GM12878 (cell line): ENCODE data around the gene ALCAM. TPM values are rescaled to one million over a fixed set of nuclear protein-coding genes. Genes with fewer than 3 reads are reported as not detected.

Experiments
- ATAC-seq: fragments of 200-7000 bp; cut with Tn5 transposase; 3 replicates; pipeline ENCODE4 v1.9.1; 2020; ENCODE audit warnings: mild to moderate bottlenecking, moderate library complexity
- BruUV-seq: library from RNA; stranded (reverse); fragments of 400-500 nt; replicated peaks from 2 replicates; lab custom pipeline; 2021; lab: Mats Ljungman, UMichigan
- CTCF ChIA-PET: fragments of 300-600 bp; sonication (Branson Sonifier 250); formaldehyde crosslinking; extraction: SDS; loops from one replicate; lab custom pipeline; 2021; ENCODE audit warnings: inconsistent platforms; lab: Yijun Ruan, JAX
- POLR2A ChIA-PET: fragments of 350-600 bp; formaldehyde crosslinking; extraction: SDS; loops from one replicate; lab custom pipeline; 2021; ENCODE audit warnings: inconsistent platforms; lab: Charles Lee
- RAD21 ChIA-PET: fragments of 300-600 bp; sonication (Branson Sonifier 250); formaldehyde crosslinking; loops from one replicate; lab custom pipeline; 2023; ENCODE audit warnings: antibody characterized with exemption; ENCODE audit not compliant: unreplicated experiment; lab: Charles Lee
- SMC1A ChIA-PET: fragments of 300-600 bp; sonication (Branson Sonifier 250); formaldehyde crosslinking; loops from one replicate; lab custom pipeline; 2023; ENCODE audit not compliant: unreplicated experiment, uncharacterized antibody; lab: Charles Lee
- DNase-seq: peaks from one replicate; pipeline ENCODE4 v3.0.0-alpha.2; 2011; ENCODE audit warnings: low read depth, low spot score
- FAIRE-seq: peaks from 3 replicates; lab custom pipeline; 2011; peaks lifted over from hg19 to GRCh38; lab: Jason Lieb, UNC
- H2AFZ ChIP-seq: 2 replicates; pipeline ENCODE4 v1.6.0; 2011; ENCODE audit warnings: low read depth, low read length, control low read depth; ENCODE audit not compliant: control insufficient read depth
- H3K27ac ChIP-seq: 2 replicates; pipeline ENCODE4 v1.5.1; 2011; ENCODE audit warnings: control low read depth; ENCODE audit not compliant: control insufficient read depth, insufficient read depth
- H3K27me3 ChIP-seq, 2 experiments: replicated peaks in 1 of 2; 2 replicates each; pipeline versions ENCODE4 v1.6.0 to v1.6.1; 2011; ENCODE audit warnings: low read length in 1 of 2; ENCODE audit not compliant: control insufficient read depth in 2 of 2, insufficient read depth in 2 of 2
- H3K36me3 ChIP-seq, 2 experiments: 2 replicates each; pipeline ENCODE4 v1.5.1; 2011; ENCODE audit warnings: low read length in 1 of 2; ENCODE audit not compliant: control insufficient read depth in 2 of 2, insufficient read depth in 2 of 2
- H3K4me1 ChIP-seq: 2 replicates; pipeline ENCODE4 v1.6.1; 2011; ENCODE audit warnings: mild to moderate bottlenecking, low read length, moderate library complexity, mixed read lengths; ENCODE audit not compliant: control insufficient read depth, insufficient read depth
- H3K4me2 ChIP-seq: 2 replicates; pipeline ENCODE4 v1.6.0; 2011; ENCODE audit warnings: control low read depth; ENCODE audit not compliant: control insufficient read depth, insufficient read depth
- H3K4me3 ChIP-seq: fragments of 200-600 bp; sonication (generic); 2 replicates; pipeline ENCODE4 v1.5.1; 2016
- H3K79me2 ChIP-seq: 2 replicates; pipeline ENCODE4 v1.6.0; 2011; ENCODE audit warnings: low read length; ENCODE audit not compliant: control insufficient read depth, insufficient read depth
- H3K9ac ChIP-seq: 2 replicates; pipeline ENCODE4 v1.8.0; 2011; ENCODE audit warnings: low read length, control low read depth, mixed read lengths; ENCODE audit not compliant: control insufficient read depth, insufficient read depth
- H3K9me3 ChIP-seq: replicated peaks from 3 replicates; pipeline ENCODE4 v1.5.1; 2011; ENCODE audit warnings: mild to moderate bottlenecking, low read length; ENCODE audit not compliant: control insufficient read depth, insufficient read depth
- H4K20me1 ChIP-seq: 2 replicates; pipeline ENCODE4 v1.6.0; 2011; ENCODE audit not compliant: control insufficient read depth, insufficient read depth
- BRCA1 ChIP-seq: IDR thresholded peaks from 2 replicates; pipeline ENCODE4 v1.6.1; 2011; ENCODE audit warnings: low read depth, low read length, improper control_type of control experiment
- EGR1 ChIP-seq, 2 experiments: IDR thresholded peaks; 1 replicate in 1 of 2; 2 replicates in 1 of 2; pipeline ENCODE4 v1.6.1; 2011 to 2012; ENCODE audit warnings: low read depth in 2 of 2, low read length in 2 of 2, borderline replicate concordance in 1 of 2, mild to moderate bottlenecking in 1 of 2, moderate library complexity in 1 of 2
- FOXK2 ChIP-seq: fragments of 450-650 bp; IDR thresholded peaks from 2 replicates; pipeline ENCODE4 v1.6.1; 2017; ENCODE audit warnings: mild to moderate bottlenecking, moderate library complexity
- IKZF2 ChIP-seq, 2 experiments: fragments of 450-650 bp; IDR thresholded peaks; 2 replicates each; pipeline ENCODE4 v1.6.1; 2017; ENCODE audit warnings: mild to moderate bottlenecking in 2 of 2, moderate library complexity in 2 of 2
- NFIC ChIP-seq: IDR thresholded peaks from 2 replicates; pipeline ENCODE4 v1.6.1; 2012; ENCODE audit warnings: low read depth, mild to moderate bottlenecking, inconsistent platforms, low read length, moderate library complexity
- PML ChIP-seq: IDR thresholded peaks from 2 replicates; pipeline ENCODE4 v1.6.1; 2012; ENCODE audit warnings: low read length, inconsistent platforms
- POLR2AphosphoS5 ChIP-seq: IDR thresholded peaks from 2 replicates; pipeline ENCODE4 v1.6.1; 2011; ENCODE audit warnings: mild to moderate bottlenecking, low read length, inconsistent platforms
- RELA ChIP-seq: fragments of 450-650 bp; IDR thresholded peaks from 2 replicates; pipeline ENCODE4 v1.8.0; 2014; ENCODE audit warnings: borderline replicate concordance; ENCODE audit not compliant: partially characterized antibody
- SIN3A ChIP-seq: IDR thresholded peaks from 2 replicates; pipeline ENCODE4 v1.6.1; 2012; ENCODE audit warnings: low read depth, low read length, improper control_type of control experiment
- TCF3 ChIP-seq: IDR thresholded peaks from 2 replicates; pipeline ENCODE4 v1.6.1; 2012; ENCODE audit warnings: low read depth, mild to moderate bottlenecking, low read length, borderline replicate concordance; ENCODE audit not compliant: insufficient read depth
- YY1 ChIP-seq: IDR thresholded peaks from 2 replicates; pipeline ENCODE4 v1.6.1; 2011; ENCODE audit warnings: low read depth, mild to moderate bottlenecking, low read length
- ZNF217 ChIP-seq: fragments of 450-650 bp; IDR thresholded peaks from 2 replicates; pipeline ENCODE4 v1.6.1; 2017; ENCODE audit warnings: antibody characterized with exemption, mild to moderate bottlenecking
- ZZZ3 ChIP-seq: IDR thresholded peaks from 2 replicates; pipeline ENCODE4 v1.6.1; 2011; ENCODE audit warnings: low read depth; ENCODE audit not compliant: control insufficient read depth, insufficient read length
- WGBS: methylation state at CpG from one replicate; pipeline ENCODE4 v1.1.6; 2016; ENCODE audit warnings: low lambda C conversion rate; ENCODE audit not compliant: insufficient replicate concordance, insufficient coverage; ENCODE audit errors: missing lambda C conversion rate; 5-methylcytosine and 5-hydroxymethylcytosine counted together
- in situ Hi-C: fragments of 300-500 bp; cut with MboI; formaldehyde crosslinking; loops from 9 replicates; pipeline ENCODE4 v1.14.3; 2018; ENCODE audit warnings: mixed read lengths
- intact Hi-C: fragments of 100-400 bp; cut with micrococcal nuclease; formaldehyde crosslinking; loops from one replicate; pipeline ENCODE4 v1.14.2; 2022; ENCODE audit not compliant: unreplicated experiment
- polyA plus RNA-seq, 11 experiments: library from polyadenylated mRNA; depleted of rRNA in 4 of 11; unstranded in 6 of 11; stranded (reverse) in 5 of 11; fragments of >200 nt; fragmentation: Nextera tagmentation in 4 of 11; fragmentation: Illumina TruSeq in 1 of 11; extraction: Ambion mirVana in 4 of 11; extraction: Trizol in 1 of 11; gene quantifications; 1 replicate in 1 of 11; 2 replicates in 10 of 11; pipeline versions ENCODE4 v1.2.1 to v1.2.3, GENCODE V29; 2011 to 2016; ENCODE audit warnings: inconsistent platforms in 2 of 11, missing spikeins in 2 of 11, low read depth in 1 of 11
- total RNA-seq, 4 experiments: library from RNA; depleted of rRNA in 3 of 4; stranded (reverse); fragments of >200 nt in 3 of 4; fragmentation: Illumina TruSeq in 1 of 4; extraction: Trizol in 1 of 4; gene quantifications; 2 replicates each; pipeline versions ENCODE4 v1.2.1 to v1.2.3, GENCODE V29; 2013 to 2021
- TF ChIP-seq, protein P1 (sequence below): fragments of 450-650 bp; IDR thresholded peaks from 2 replicates; pipeline ENCODE4 v1.6.1; 2018; ENCODE audit warnings: borderline replicate concordance, mild to moderate bottlenecking; ENCODE audit not compliant: partially characterized antibody
- TF ChIP-seq, protein P2 (sequence below): IDR thresholded peaks from 2 replicates; pipeline ENCODE4 v1.6.1; 2012; ENCODE audit warnings: low read depth, low read length, improper control_type of control experiment
- TF ChIP-seq, protein P3 (sequence below): fragments of 450-650 bp; IDR thresholded peaks from 2 replicates; pipeline ENCODE4 v1.6.1; 2014; ENCODE audit warnings: mild to moderate bottlenecking
- TF ChIP-seq, protein P4 (sequence below): fragments of 450-650 bp; IDR thresholded peaks from 2 replicates; pipeline ENCODE4 v1.6.1; 2018; ENCODE audit warnings: mild to moderate bottlenecking, low read depth, moderate library complexity; ENCODE audit not compliant: partially characterized antibody

ALCAM gene
- total and polyA plus RNA-seq, 10 of the 15 experiments (the other 5 are each of a cell fraction or from before 2014, with no cell fraction given), result 12.2 to 54.2 (median 32.6) TPM

DNA sequence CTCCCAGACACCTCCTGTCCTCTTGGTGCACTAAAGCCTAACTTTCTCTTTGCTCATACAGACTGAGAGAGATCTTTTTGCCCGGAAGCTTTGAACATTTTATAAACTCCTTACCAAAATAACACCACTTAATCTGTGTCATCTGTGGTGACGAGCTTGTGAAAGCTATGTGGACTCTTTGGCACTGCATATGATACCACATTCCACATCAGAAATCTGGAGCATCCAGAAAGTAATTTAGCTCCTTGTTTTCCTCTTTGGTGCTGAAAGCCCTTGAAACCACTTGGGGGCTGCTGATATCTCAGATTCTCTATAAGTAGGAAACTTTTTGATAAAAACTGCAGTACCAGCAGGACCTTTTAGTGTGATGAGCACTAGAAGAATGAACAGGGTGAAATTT is 128.3 kb downstream of the ALCAM start:
- H3K79me2 ChIP-seq, result no peaks in the 10 kb centered on the region
- H3K4me1 ChIP-seq, result no peaks in the 10 kb centered on the region
- FAIRE-seq (no peak), ATAC-seq (no peak)
- no peak overlapping the region for H3K4me2 ChIP-seq
- no peak overlapping the region for H2AFZ ChIP-seq
- BruUV-seq, result no TSS peak
- CTCF ChIA-PET, result interaction anchor here (0.6 to 3.5 kb wide), 2 partner anchors 12 to 582 kb away, joined by 3 to 11 read pairs; no protein-coding TSS in a partner anchor
- H3K9me3 ChIP-seq, result peaks cover 8% of the 10 kb centered on the region; the same call in 1 of the 3 replicates
- no peak for TF ChIP-seq RELA
- TF ChIP-seq PML, result no peak
- TF ChIP-seq, protein P1, sequence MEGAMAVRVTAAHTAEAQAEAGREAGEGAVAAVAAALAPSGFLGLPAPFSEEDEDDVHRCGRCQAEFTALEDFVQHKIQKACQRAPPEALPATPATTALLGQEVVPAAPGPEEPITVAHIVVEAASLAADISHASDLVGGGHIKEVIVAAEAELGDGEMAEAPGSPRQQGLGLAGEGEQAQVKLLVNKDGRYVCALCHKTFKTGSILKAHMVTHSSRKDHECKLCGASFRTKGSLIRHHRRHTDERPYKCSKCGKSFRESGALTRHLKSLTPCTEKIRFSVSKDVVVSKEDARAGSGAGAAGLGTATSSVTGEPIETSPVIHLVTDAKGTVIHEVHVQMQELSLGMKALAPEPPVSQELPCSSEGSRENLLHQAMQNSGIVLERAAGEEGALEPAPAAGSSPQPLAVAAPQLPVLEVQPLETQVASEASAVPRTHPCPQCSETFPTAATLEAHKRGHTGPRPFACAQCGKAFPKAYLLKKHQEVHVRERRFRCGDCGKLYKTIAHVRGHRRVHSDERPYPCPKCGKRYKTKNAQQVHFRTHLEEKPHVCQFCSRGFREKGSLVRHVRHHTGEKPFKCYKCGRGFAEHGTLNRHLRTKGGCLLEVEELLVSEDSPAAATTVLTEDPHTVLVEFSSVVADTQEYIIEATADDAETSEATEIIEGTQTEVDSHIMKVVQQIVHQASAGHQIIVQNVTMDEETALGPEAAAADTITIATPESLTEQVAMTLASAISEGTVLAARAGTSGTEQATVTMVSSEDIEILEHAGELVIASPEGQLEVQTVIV, result no peak
- no peak for TF ChIP-seq NFIC
- no peak for TF ChIP-seq SIN3A
- no peak for TF ChIP-seq POLR2AphosphoS5
- TF ChIP-seq TCF3, result no peak
- TF ChIP-seq BRCA1, result no peak
- no peak for TF ChIP-seq YY1
- TF ChIP-seq ZNF217, result no peak
- TF ChIP-seq, protein P2, sequence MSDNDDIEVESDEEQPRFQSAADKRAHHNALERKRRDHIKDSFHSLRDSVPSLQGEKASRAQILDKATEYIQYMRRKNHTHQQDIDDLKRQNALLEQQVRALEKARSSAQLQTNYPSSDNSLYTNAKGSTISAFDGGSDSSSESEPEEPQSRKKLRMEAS, result no peak
- TF ChIP-seq IKZF2 (IDR thresholded peaks at IDR 0.05), result no peak
- TF ChIP-seq ZZZ3, result no peak
- TF ChIP-seq FOXK2, result no peak
- TF ChIP-seq EGR1 (IDR thresholded peaks at IDR 0.05; ENCODE audit: borderline replicate concordance in 1 of 2, low read depth in 2 of 2, low read length in 2 of 2), result no peak
- TF ChIP-seq, protein P3, sequence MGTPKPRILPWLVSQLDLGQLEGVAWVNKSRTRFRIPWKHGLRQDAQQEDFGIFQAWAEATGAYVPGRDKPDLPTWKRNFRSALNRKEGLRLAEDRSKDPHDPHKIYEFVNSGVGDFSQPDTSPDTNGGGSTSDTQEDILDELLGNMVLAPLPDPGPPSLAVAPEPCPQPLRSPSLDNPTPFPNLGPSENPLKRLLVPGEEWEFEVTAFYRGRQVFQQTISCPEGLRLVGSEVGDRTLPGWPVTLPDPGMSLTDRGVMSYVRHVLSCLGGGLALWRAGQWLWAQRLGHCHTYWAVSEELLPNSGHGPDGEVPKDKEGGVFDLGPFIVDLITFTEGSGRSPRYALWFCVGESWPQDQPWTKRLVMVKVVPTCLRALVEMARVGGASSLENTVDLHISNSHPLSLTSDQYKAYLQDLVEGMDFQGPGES, result no peak
- TF ChIP-seq, protein P4, sequence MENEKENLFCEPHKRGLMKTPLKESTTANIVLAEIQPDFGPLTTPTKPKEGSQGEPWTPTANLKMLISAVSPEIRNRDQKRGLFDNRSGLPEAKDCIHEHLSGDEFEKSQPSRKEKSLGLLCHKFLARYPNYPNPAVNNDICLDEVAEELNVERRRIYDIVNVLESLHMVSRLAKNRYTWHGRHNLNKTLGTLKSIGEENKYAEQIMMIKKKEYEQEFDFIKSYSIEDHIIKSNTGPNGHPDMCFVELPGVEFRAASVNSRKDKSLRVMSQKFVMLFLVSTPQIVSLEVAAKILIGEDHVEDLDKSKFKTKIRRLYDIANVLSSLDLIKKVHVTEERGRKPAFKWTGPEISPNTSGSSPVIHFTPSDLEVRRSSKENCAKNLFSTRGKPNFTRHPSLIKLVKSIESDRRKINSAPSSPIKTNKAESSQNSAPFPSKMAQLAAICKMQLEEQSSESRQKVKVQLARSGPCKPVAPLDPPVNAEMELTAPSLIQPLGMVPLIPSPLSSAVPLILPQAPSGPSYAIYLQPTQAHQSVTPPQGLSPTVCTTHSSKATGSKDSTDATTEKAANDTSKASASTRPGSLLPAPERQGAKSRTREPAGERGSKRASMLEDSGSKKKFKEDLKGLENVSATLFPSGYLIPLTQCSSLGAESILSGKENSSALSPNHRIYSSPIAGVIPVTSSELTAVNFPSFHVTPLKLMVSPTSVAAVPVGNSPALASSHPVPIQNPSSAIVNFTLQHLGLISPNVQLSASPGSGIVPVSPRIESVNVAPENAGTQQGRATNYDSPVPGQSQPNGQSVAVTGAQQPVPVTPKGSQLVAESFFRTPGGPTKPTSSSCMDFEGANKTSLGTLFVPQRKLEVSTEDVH, result no peak
- TF ChIP-seq, all 136 proteins: peak for 0
- in situ Hi-C loops, result no loop called here
- 100% methylated on average over 2 of the region's 2 CpGs for WGBS
- no peak overlapping the region for H3K4me3 ChIP-seq
- H3K36me3 ChIP-seq, result no peaks in the 10 kb centered on the region; a peak in 1 of 4 replicates
- RAD21 ChIA-PET, result no interaction called here
- no peak for DNase-seq
- no peaks in the 10 kb centered on the region for H3K27me3 ChIP-seq
- no peak overlapping the region for H3K9ac ChIP-seq
- no peak overlapping the region for H3K27ac ChIP-seq
- intact Hi-C loops, result no loop called here
- POLR2A ChIA-PET, result no interaction called here
- SMC1A ChIA-PET, result interaction anchor here (1.7 to 2.1 kb wide), 2 partner anchors 11 to 17 kb away, joined by 6 read pairs; no protein-coding TSS in a partner anchor
- H4K20me1 ChIP-seq, result no peaks in the 10 kb centered on the region
